Trophoblast cell (in vitro differentiated cells and primary cell): ENCODE results near the gene DZANK1.
"Not testable (repeated sequence)": the region's sequence is repeated elsewhere in the genome, so short reads cannot be mapped to it uniquely, and the experiment has no call there.

Source experiments
- DNase-seq, 2 donors: peaks; one replicate each; pipeline ENCODE4 v3.0.0-alpha.2; 2016
- H2AFZ ChIP-seq: 2 replicates; pipeline ENCODE4 v1.6.1; 2013; ENCODE audit warnings: low read length, moderate library complexity, mild to moderate bottlenecking; ENCODE audit not compliant: insufficient read depth, poor library complexity
- H2AK5ac ChIP-seq: 2 replicates; pipeline ENCODE4 v1.6.1; 2013; ENCODE audit warnings: mild to moderate bottlenecking, low read length
- H2BK120ac ChIP-seq: 2 replicates; pipeline ENCODE4 v1.6.1; 2013; ENCODE audit warnings: low read length, mild to moderate bottlenecking, moderate library complexity; ENCODE audit not compliant: insufficient read depth, poor library complexity
- H2BK12ac ChIP-seq: 2 replicates; pipeline ENCODE4 v1.6.1; 2013; ENCODE audit warnings: mild to moderate bottlenecking, low read length, moderate library complexity
- H2BK5ac ChIP-seq: 2 replicates; pipeline ENCODE4 v1.6.1; 2013; ENCODE audit warnings: low read length, low read depth, moderate library complexity, mild to moderate bottlenecking; ENCODE audit not compliant: poor library complexity
- H3K14ac ChIP-seq: 2 replicates; pipeline ENCODE4 v1.6.1; 2013; ENCODE audit warnings: mild to moderate bottlenecking, low read length
- H3K18ac ChIP-seq: 2 replicates; pipeline ENCODE4 v1.6.1; 2013; ENCODE audit warnings: mild to moderate bottlenecking, low read length
- H3K23ac ChIP-seq: 2 replicates; pipeline ENCODE4 v1.6.1; 2013; ENCODE audit warnings: low read length
- H3K27ac ChIP-seq: 2 replicates; pipeline ENCODE4 v1.5.1; 2013; ENCODE audit warnings: low read depth, mild to moderate bottlenecking, inconsistent platforms, low read length, moderate library complexity
- H3K27me3 ChIP-seq: 2 replicates; pipeline ENCODE4 v1.6.1; 2013; ENCODE audit warnings: inconsistent platforms, mild to moderate bottlenecking, low read length, moderate library complexity; ENCODE audit not compliant: insufficient read depth
- H3K36me3 ChIP-seq, 2 experiments: 1 replicate in 1 of 2; 2 replicates in 1 of 2; pipeline ENCODE4 v1.6.1; 2013; ENCODE audit warnings: low read length in 2 of 2, mild to moderate bottlenecking in 2 of 2, moderate library complexity in 1 of 2; ENCODE audit not compliant: insufficient read depth in 2 of 2, control insufficient read depth in 1 of 2
- H3K4ac ChIP-seq: 2 replicates; pipeline ENCODE4 v1.6.1; 2013; ENCODE audit warnings: low read depth, mild to moderate bottlenecking, low read length, moderate library complexity
- H3K4me1 ChIP-seq, 2 experiments: 1 replicate in 1 of 2; 2 replicates in 1 of 2; pipeline ENCODE4 v1.6.1; 2013; ENCODE audit warnings: low read length in 2 of 2, mild to moderate bottlenecking in 2 of 2, moderate library complexity in 1 of 2; ENCODE audit not compliant: insufficient read depth in 2 of 2, control insufficient read depth in 1 of 2
- H3K4me2 ChIP-seq: 2 replicates; pipeline ENCODE4 v1.6.1; 2013; ENCODE audit warnings: inconsistent platforms, mild to moderate bottlenecking, low read length, moderate library complexity
- H3K4me3 ChIP-seq: 2 replicates; pipeline ENCODE4 v1.5.1; 2013; ENCODE audit warnings: mild to moderate bottlenecking, low read depth, low read length, inconsistent platforms
- H3K79me1 ChIP-seq: one replicate; pipeline ENCODE4 v1.6.1; 2013; ENCODE audit warnings: low read length
- H3K79me2 ChIP-seq: 2 replicates; pipeline ENCODE4 v1.6.1; 2013; ENCODE audit warnings: low read length, mild to moderate bottlenecking; ENCODE audit not compliant: control insufficient read depth, insufficient read depth, poor library complexity
- H3K9ac ChIP-seq: 2 replicates; pipeline ENCODE4 v1.6.1; 2013; ENCODE audit warnings: mild to moderate bottlenecking, low read length
- H3K9me3 ChIP-seq: 2 replicates; pipeline ENCODE4 v1.6.1; 2013; ENCODE audit warnings: low read depth, mild to moderate bottlenecking, control low read depth, inconsistent platforms, low read length; ENCODE audit not compliant: insufficient read depth
- H4K12ac ChIP-seq: 2 replicates; pipeline ENCODE4 v1.6.1; 2013; ENCODE audit warnings: low read depth, mild to moderate bottlenecking, low read length, moderate library complexity
- H4K8ac ChIP-seq: 2 replicates; pipeline ENCODE4 v1.6.1; 2013; ENCODE audit warnings: low read depth, mild to moderate bottlenecking, low read length, moderate library complexity
- H4K91ac ChIP-seq: one replicate; pipeline ENCODE4 v1.6.1; 2013; ENCODE audit warnings: low read depth, mild to moderate bottlenecking, low read length, moderate library complexity
- WGBS: extraction: QIAGEN DNeasy Blood & Tissue Kit; methylation state at CpG from one replicate; pipeline ENCODE4 v1.1.7; 2013; ENCODE audit warnings: missing lambda C conversion rate; ENCODE audit not compliant: insufficient read length, insufficient coverage; ENCODE audit errors: extremely low coverage; 5-methylcytosine and 5-hydroxymethylcytosine counted together

The DZANK1 gene

DNA sequence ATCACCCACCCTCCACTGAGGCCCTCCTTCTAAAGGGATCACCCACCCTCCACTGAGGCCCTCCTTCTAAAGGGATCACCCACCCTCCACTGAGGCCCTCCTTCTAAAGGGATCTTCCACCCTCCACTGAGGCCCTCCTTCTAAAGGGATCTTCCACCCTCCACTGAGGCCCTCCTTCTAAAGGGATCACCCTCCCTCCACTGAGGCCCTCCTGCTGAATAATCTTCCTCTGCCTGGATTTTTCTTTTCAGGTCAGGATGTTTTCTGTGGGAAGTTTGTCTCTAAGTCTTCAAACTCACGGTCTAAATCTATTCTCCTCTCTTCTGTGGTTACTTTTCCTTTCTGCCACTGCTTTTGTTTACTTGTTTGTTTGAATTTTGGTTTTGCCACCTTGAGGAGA is 34.8 kb upstream of the DZANK1 start:
- not testable (repeated sequence) for H3K4ac ChIP-seq, H3K4me3 ChIP-seq
- WGBS = no CpG with 5 or more reads among the region's 1 CpG

GRCh38 chr20:18497603-18498002 is 30.8 kb upstream of the DZANK1 start:
- no peak overlapping the region for H2AK5ac ChIP-seq
- H3K27me3 ChIP-seq = no peaks in the 10 kb centered on the region
- no peak overlapping the region for H4K8ac ChIP-seq
- H3K9me3 ChIP-seq = no peaks in the 10 kb centered on the region
- no peak overlapping the region for H4K12ac ChIP-seq
- H3K79me2 ChIP-seq = peaks cover 3% of the 10 kb centered on the region
- H3K4me2 ChIP-seq = no peak overlapping the region
- H3K27ac ChIP-seq = no peak overlapping the region
- no peak overlapping the region for H3K4me3 ChIP-seq
- H3K4ac ChIP-seq = no peak overlapping the region
- peaks cover 0 to 6% of the 10 kb centered on the region in 2 experiments for H3K36me3 ChIP-seq
- no peak overlapping the region for H2BK5ac ChIP-seq
- H2BK120ac ChIP-seq = no peak overlapping the region
- H4K91ac ChIP-seq = no peak overlapping the region
- H3K4me1 ChIP-seq = peaks cover 3 to 4% of the 10 kb centered on the region in 2 experiments
- peaks cover 4% of the 10 kb centered on the region for H3K79me1 ChIP-seq
- no peak overlapping the region for H3K14ac ChIP-seq
- no peak for DNase-seq
- H3K9ac ChIP-seq = no peak overlapping the region
- no CpG with 5 or more reads among the region's 3 CpGs for WGBS
- H3K18ac ChIP-seq = no peak overlapping the region
- H3K23ac ChIP-seq = no peak overlapping the region
- no peak overlapping the region for H2AFZ ChIP-seq
- H2BK12ac ChIP-seq = no peak overlapping the region

More for the DNA sequence above, 34.8 kb upstream of the DZANK1 start:
- not testable (repeated sequence) for H4K12ac ChIP-seq, H3K18ac ChIP-seq, H3K27me3 ChIP-seq, H2BK120ac ChIP-seq, H3K9ac ChIP-seq, H3K4me2 ChIP-seq, H3K27ac ChIP-seq, H4K8ac ChIP-seq, H3K23ac ChIP-seq, H2AK5ac ChIP-seq, H3K14ac ChIP-seq, H3K36me3 ChIP-seq, DNase-seq, H4K91ac ChIP-seq, H3K79me2 ChIP-seq, H3K9me3 ChIP-seq, H2BK12ac ChIP-seq, H2AFZ ChIP-seq, H2BK5ac ChIP-seq, H3K79me1 ChIP-seq, H3K4me1 ChIP-seq

GRCh38 chr20:18496740-18497592 is 30.1 kb upstream of the DZANK1 start, which contains the start of gene RBBP9:
TSS of gene RBBP9 (minus strand) at chr20:18497225. CDS start at chr20:18497167, 58 bp downstream.
- peak within 1 kb of the TSS; percentile 94 for H3K4me2 ChIP-seq
- H2BK120ac ChIP-seq = peak within 1 kb of the TSS; percentile 13
- H3K36me3 ChIP-seq = peaks cover 0 to 6% of the 10 kb centered on the region in 2 experiments
- H3K9ac ChIP-seq = peak within 1 kb of the TSS; percentile 83
- peak within 1 kb of the TSS; percentile 11 for H2BK5ac ChIP-seq
- peak within 1 kb of the TSS; percentile 69 for H2AFZ ChIP-seq
- peak; percentile 72 to 82 for DNase-seq
- H3K9me3 ChIP-seq = no peaks in the 10 kb centered on the region
- H2AK5ac ChIP-seq = peak within 1 kb of the TSS; percentile 79
- peak within 1 kb of the TSS; percentile 32 for H2BK12ac ChIP-seq
- no peak within 1 kb of the TSS for H3K4ac ChIP-seq
- H3K27me3 ChIP-seq = no peaks in the 10 kb centered on the region
- peak within 1 kb of the TSS; percentile 6 for H3K27ac ChIP-seq
- peak within 1 kb of the TSS; percentile 52 for H3K14ac ChIP-seq
- no peak within 1 kb of the TSS for H3K18ac ChIP-seq
- peak within 1 kb of the TSS; percentile 89 for H4K8ac ChIP-seq
- H3K79me1 ChIP-seq = peaks cover 4% of the 10 kb centered on the region
- H4K91ac ChIP-seq = peak within 1 kb of the TSS; percentile 60
- H3K4me1 ChIP-seq = peaks cover 3 to 4% of the 10 kb centered on the region in 2 experiments
- H4K12ac ChIP-seq = peak within 1 kb of the TSS; percentile 96
- H3K4me3 ChIP-seq = peak within 1 kb of the TSS; percentile 98
- H3K23ac ChIP-seq = no peak within 1 kb of the TSS
- WGBS = no CpG with 5 or more reads among the region's 31 CpGs
- peaks cover 3% of the 10 kb centered on the region for H3K79me2 ChIP-seq

- no CpG with 5 or more reads among the region's 7 CpGs for WGBS
- Histone ChIP-seq H2BK120ac (no peak overlapping the region), H3K4me3 (no peak overlapping the region), H3K4me2 (peak overlapping the region; percentile 94), H2AFZ (no peak overlapping the region), H2BK5ac (no peak overlapping the region), H3K18ac (no peak overlapping the region), H3K36me3 (peaks cover 0 to 6% of the 10 kb centered on the region in 2 experiments), H4K12ac (peak overlapping the region; percentile 12), H3K14ac (no peak overlapping the region), H3K27me3 (no peaks in the 10 kb centered on the region), H2BK12ac (no peak overlapping the region), H3K4me1 (peaks cover 3 to 4% of the 10 kb centered on the region in 2 experiments), H4K8ac (no peak overlapping the region), H3K9ac (no peak overlapping the region), H3K79me1 (peaks cover 4% of the 10 kb centered on the region), H2AK5ac (peak overlapping the region; percentile 79), H3K4ac (no peak overlapping the region), H3K23ac (no peak overlapping the region), H3K9me3 (no peaks in the 10 kb centered on the region), H3K79me2 (peaks cover 3% of the 10 kb centered on the region), H3K27ac (no peak overlapping the region), H4K91ac (no peak overlapping the region)
- DNase-seq = no peak
These were observed 29.2 kb upstream of the DZANK1 start for GRCh38 chr20:18496042-18496441.
